ENCODE results near the gene BBS2.
A peak's percentile ranks its signal among the peaks of the same experiment; 100 is the strongest.

The BBS2 gene

GRCh38 chr16:56451753-56452689 lies 67.8 kb downstream of the BBS2 start:
- H3K4me3 Mint-ChIP-seq: peak overlapping the region; percentile 84 to 93
- H3K27me3 Mint-ChIP-seq: no peaks in the 10 kb centered on the region
- ATAC-seq (replicated peaks) (peak; percentile 35), DNase-seq (no peak)
- H3K9me3 Mint-ChIP-seq: no peaks in the 10 kb centered on the region
- peaks cover 38 to 60% of the 10 kb centered on the region in 2 donors for H3K4me1 Mint-ChIP-seq (ENCODE audit: low read depth in 2 of 2)
- H3K27ac Mint-ChIP-seq: peak overlapping the region; percentile 88 to 98
- peaks cover 44% of the 10 kb centered on the region for H3K36me3 Mint-ChIP-seq (ENCODE audit: insufficient read depth)

GRCh38 chr16:56450986-56451752 lies 68.7 kb downstream of the BBS2 start, which contains the start of the genes NUDT21 and OGFOD1:
Gene NUDT21, minus strand, starts transcription at chr16:56451332. Its CDS starts 130 bp downstream, at chr16:56451202.
Gene OGFOD1, plus strand, starts transcription at chr16:56451554. Its CDS starts 59 bp downstream, at chr16:56451613.
- peak; percentile 86 to 88 (median 87) for DNase-seq
- H3K4me1 Mint-ChIP-seq (ENCODE audit: low read depth in 2 of 2): peaks cover 38 to 59% of the 10 kb centered on the region in 2 donors
- H3K4me3 Mint-ChIP-seq: peak within 1 kb of the TSS; percentile 84 to 93
- H3K27me3 Mint-ChIP-seq: no peaks in the 10 kb centered on the region
- peaks cover 44% of the 10 kb centered on the region for H3K36me3 Mint-ChIP-seq (ENCODE audit: insufficient read depth)
- ATAC-seq (replicated peaks): peak; percentile 95
- H3K9me3 Mint-ChIP-seq: no peaks in the 10 kb centered on the region
- peak within 1 kb of the TSS; percentile 88 to 98 for H3K27ac Mint-ChIP-seq

DNA sequence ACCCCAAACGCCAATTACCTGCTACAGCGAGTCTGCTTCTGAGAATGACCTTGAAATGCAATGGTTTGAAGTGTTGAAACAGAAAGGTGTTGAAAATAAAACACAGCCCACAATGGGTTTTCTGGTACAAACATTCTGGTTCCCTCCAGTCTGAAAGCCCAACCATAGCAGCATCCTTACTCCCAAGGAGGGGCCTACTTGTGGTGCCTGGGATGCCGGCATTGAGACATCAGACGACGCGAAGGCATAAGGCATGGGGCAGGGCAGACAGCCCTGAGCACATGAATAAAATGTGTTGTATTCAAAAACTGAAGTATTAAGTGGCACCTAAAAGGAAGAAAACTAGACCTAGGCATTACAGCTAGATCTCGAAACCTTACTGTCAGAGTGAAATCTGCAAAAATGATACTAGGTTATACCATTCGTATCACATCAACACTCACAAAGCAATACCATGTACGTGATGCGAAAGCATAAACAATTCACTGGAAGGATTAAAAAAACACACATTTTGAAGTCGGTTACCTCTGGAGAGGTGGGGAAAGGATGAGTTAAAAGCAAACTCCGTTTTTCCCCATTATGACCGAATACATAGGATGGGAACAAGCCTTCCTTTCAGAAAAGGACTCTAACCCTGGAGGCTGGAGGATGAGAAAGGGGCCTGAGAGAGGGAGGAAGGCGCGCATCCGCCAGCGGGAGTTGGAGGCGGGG lies 69.4 kb downstream of the BBS2 start:
- peak overlapping the region; percentile 88 to 98 for H3K27ac Mint-ChIP-seq
- ATAC-seq (replicated peaks) (no peak), DNase-seq (no peak)
- H3K27me3 Mint-ChIP-seq: no peaks in the 10 kb centered on the region
- H3K4me3 Mint-ChIP-seq: peak overlapping the region; percentile 84 to 93
- no peaks in the 10 kb centered on the region for H3K9me3 Mint-ChIP-seq
- H3K4me1 Mint-ChIP-seq (ENCODE audit: low read depth in 2 of 2): peaks cover 38 to 52% of the 10 kb centered on the region in 2 donors
- peaks cover 43% of the 10 kb centered on the region for H3K36me3 Mint-ChIP-seq (ENCODE audit: insufficient read depth)

DNA sequence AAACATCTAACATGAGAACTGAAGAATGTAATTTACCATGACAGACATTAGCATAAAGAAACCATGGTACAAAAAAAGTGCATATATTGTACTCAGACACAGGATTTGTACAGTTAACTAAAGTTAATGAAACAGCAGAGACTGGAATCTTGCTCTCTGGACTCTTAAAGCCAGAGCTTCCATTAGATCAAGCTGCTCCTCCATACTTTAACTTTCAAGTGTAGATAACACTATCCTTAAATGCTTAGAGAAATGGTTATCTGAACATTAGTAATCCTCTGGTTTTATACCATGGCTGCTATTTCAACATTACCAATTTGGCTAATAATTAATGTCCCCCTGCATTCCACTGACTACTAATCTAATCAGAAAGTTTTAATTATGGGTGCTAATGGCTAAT lies 71.8 kb downstream of the BBS2 start:
- DNase-seq (no peak), ATAC-seq (replicated peaks) (no peak)
- Mint-ChIP-seq H3K27me3 (no peaks in the 10 kb centered on the region), H3K27ac (peak overlapping the region in 1 of 2 donors; percentile 11), H3K4me3 (no peak overlapping the region), H3K9me3 (no peaks in the 10 kb centered on the region), H3K4me1 (ENCODE audit: low read depth in 2 of 2) (peaks cover 35 to 52% of the 10 kb centered on the region in 2 donors), H3K36me3 (ENCODE audit: insufficient read depth) (peaks cover 41% of the 10 kb centered on the region)

DNA sequence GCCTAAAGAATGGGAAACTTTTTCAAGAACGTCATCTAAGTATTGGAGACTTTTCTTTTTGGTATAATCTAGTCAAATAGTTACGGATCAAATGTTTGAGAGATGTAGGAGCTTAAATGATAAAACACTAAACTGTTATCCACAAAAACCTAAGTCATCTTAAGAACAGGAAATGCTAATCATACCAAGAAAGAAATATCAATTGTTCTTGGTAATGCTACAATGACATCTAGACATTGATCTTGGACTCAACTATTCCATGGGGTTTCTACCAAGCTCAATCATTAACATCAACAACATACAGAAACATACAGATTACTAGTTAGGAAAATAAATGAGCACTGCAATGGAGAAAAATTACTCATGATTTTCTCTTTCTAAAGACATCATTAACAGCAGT lies 72.5 kb downstream of the BBS2 start:
- Mint-ChIP-seq H3K27ac (no peak overlapping the region), H3K4me3 (no peak overlapping the region), H3K4me1 (ENCODE audit: low read depth in 2 of 2) (peaks cover 30 to 46% of the 10 kb centered on the region in 2 donors), H3K27me3 (no peaks in the 10 kb centered on the region), H3K36me3 (ENCODE audit: insufficient read depth) (peaks cover 48% of the 10 kb centered on the region), H3K9me3 (no peaks in the 10 kb centered on the region)
- ATAC-seq (replicated peaks): no peak
- DNase-seq: no peak

DNA sequence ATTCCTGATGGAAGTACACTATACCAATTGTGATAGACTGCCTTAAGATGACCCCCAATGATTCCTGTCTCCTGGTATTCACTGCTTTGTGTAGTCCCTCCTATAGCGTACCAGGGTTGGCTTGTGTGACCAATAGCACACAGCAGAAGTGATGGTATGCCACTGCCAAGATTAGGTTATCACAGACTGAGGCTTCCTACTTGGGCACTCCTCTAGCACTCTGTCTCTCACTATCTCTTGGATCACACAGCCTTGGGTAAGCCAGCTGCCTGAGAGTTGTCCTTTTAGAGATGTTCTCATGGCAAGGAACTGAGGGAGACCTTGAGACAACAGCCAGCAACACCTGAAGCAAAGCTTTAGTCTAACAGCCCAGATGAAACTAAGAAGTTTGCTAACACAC lies 81.8 kb downstream of the BBS2 start:
- DNase-seq (no peak), ATAC-seq (replicated peaks) (no peak)
- peaks cover 0 to 4% of the 10 kb centered on the region in 2 donors for H3K4me1 Mint-ChIP-seq (ENCODE audit: low read depth in 2 of 2)
- H3K27me3 Mint-ChIP-seq: no peaks in the 10 kb centered on the region
- H3K9me3 Mint-ChIP-seq: no peaks in the 10 kb centered on the region
- peaks cover 61% of the 10 kb centered on the region for H3K36me3 Mint-ChIP-seq (ENCODE audit: insufficient read depth)
- H3K27ac Mint-ChIP-seq: peak overlapping the region in 1 of 2 donors; percentile 65
- no peak overlapping the region for H3K4me3 Mint-ChIP-seq

GRCh38 chr16:56436258-56436657 lies 83.6 kb downstream of the BBS2 start:
- H3K27ac Mint-ChIP-seq: peak overlapping the region in 1 of 2 donors; percentile 4
- ATAC-seq (replicated peaks) (no peak), DNase-seq (no peak)
- H3K4me3 Mint-ChIP-seq: no peak overlapping the region
- H3K27me3 Mint-ChIP-seq: no peaks in the 10 kb centered on the region
- no peaks in the 10 kb centered on the region for H3K4me1 Mint-ChIP-seq (ENCODE audit: low read depth in 2 of 2)
- H3K9me3 Mint-ChIP-seq: no peaks in the 10 kb centered on the region
- peaks cover 51% of the 10 kb centered on the region for H3K36me3 Mint-ChIP-seq (ENCODE audit: insufficient read depth)

All from effector memory CD8-positive, alpha-beta T cell (primary cell).